DND-41 (cell line): ENCODE measurements around the gene THSD4.

Source experiments
- ATAC-seq: fragments of 200-7000 bp; cut with Tn5 transposase; 3 replicates; pipeline ENCODE4 v1.9.1; 2021; ENCODE audit warnings: low read depth; ENCODE audit not compliant: insufficient read depth
- DNase-seq: peaks from one replicate; pipeline ENCODE4 v3.0.0-alpha.2; 2020
- H2AFZ ChIP-seq: 2 replicates; pipeline ENCODE4 v1.6.0; 2012; ENCODE audit warnings: low read depth, low read length
- H3K27ac ChIP-seq: 2 replicates; pipeline ENCODE4 v1.5.1; 2012; ENCODE audit warnings: low read length, inconsistent platforms
- H3K27me3 ChIP-seq: fragments of 200-600 bp; sonication (generic); 2 replicates; pipeline ENCODE4 v1.6.0; 2012; ENCODE audit warnings: low read length, mild to moderate bottlenecking, inconsistent platforms; ENCODE audit not compliant: insufficient read depth, poor library complexity
- H3K36me3 ChIP-seq: 2 replicates; pipeline ENCODE4 v1.5.1; 2012; ENCODE audit warnings: low read length, inconsistent platforms; ENCODE audit not compliant: insufficient read depth
- H3K4me1 ChIP-seq: 2 replicates; pipeline ENCODE4 v1.5.1; 2012; ENCODE audit warnings: mild to moderate bottlenecking, low read length; ENCODE audit not compliant: insufficient read depth
- H3K4me2 ChIP-seq: 2 replicates; pipeline ENCODE4 v1.6.0; 2012; ENCODE audit warnings: mild to moderate bottlenecking, moderate library complexity, low read length, inconsistent platforms; ENCODE audit not compliant: insufficient read depth
- H3K4me3 ChIP-seq, 2 experiments: fragments of 200-600 bp in 1 of 2; shearing (Covaris generic) in 1 of 2; 2 replicates each; pipeline ENCODE4 v1.5.1; 2012 to 2016; ENCODE audit warnings: inconsistent platforms in 2 of 2, low read length in 2 of 2, mild to moderate bottlenecking in 2 of 2, low read depth in 1 of 2, moderate library complexity in 1 of 2
- H3K79me2 ChIP-seq: 2 replicates; pipeline ENCODE4 v1.6.0; 2012; ENCODE audit warnings: low read length, inconsistent platforms; ENCODE audit not compliant: insufficient read depth
- H3K9ac ChIP-seq: 2 replicates; pipeline ENCODE4 v1.6.0; 2012; ENCODE audit warnings: low read depth, mild to moderate bottlenecking, inconsistent platforms, low read length, moderate library complexity
- H3K9me3 ChIP-seq: 2 replicates; pipeline ENCODE4 v1.5.1; 2012; ENCODE audit warnings: low read length, moderate library complexity, mild to moderate bottlenecking, inconsistent platforms; ENCODE audit not compliant: insufficient read depth, severe bottlenecking
- H4K20me1 ChIP-seq: 2 replicates; pipeline ENCODE4 v1.6.0; 2012; ENCODE audit warnings: low read length; ENCODE audit not compliant: insufficient read depth
- CTCF ChIP-seq: IDR thresholded peaks from 2 replicates; pipeline ENCODE4 v1.5.1; 2012; ENCODE audit warnings: borderline replicate concordance, low read length, moderate library complexity, mild to moderate bottlenecking; ENCODE audit not compliant: poor library complexity, severe bottlenecking; ENCODE audit errors: extremely low read depth
- EZH2 ChIP-seq: IDR thresholded peaks from 3 replicates; pipeline ENCODE4 v1.6.1; 2012; ENCODE audit warnings: borderline replicate concordance, low read depth, mild to moderate bottlenecking, moderate library complexity, low read length, inconsistent platforms; ENCODE audit not compliant: severe bottlenecking

THSD4 gene

GRCh38 chr15:71114066-71114680 is 1.1 kb upstream of the THSD4 start:
- peaks cover 2% of the 10 kb centered on the region for H3K27me3 ChIP-seq
- no peak overlapping the region for H3K4me3 ChIP-seq
- H3K4me2 ChIP-seq: no peak overlapping the region
- no peak overlapping the region for H2AFZ ChIP-seq
- no peaks in the 10 kb centered on the region for H4K20me1 ChIP-seq
- no peaks in the 10 kb centered on the region for H3K36me3 ChIP-seq
- no peak overlapping the region for H3K9ac ChIP-seq
- no peak for ATAC-seq
- DNase-seq: no peak
- no peaks in the 10 kb centered on the region for H3K4me1 ChIP-seq
- no peak overlapping the region for H3K27ac ChIP-seq
- H3K79me2 ChIP-seq: no peaks in the 10 kb centered on the region
- TF ChIP-seq CTCF: no peak
- H3K9me3 ChIP-seq: no peaks in the 10 kb centered on the region

- no peaks in the 10 kb centered on the region for H3K79me2 ChIP-seq
- H3K27ac ChIP-seq: no peak overlapping the region
- TF ChIP-seq CTCF (no peak), EZH2 (no peak)
- no peak overlapping the region for H3K9ac ChIP-seq
- peaks cover 2% of the 10 kb centered on the region for H3K27me3 ChIP-seq
- DNase-seq (no peak), ATAC-seq (no peak)
- H3K4me2 ChIP-seq: no peak overlapping the region
- no peaks in the 10 kb centered on the region for H4K20me1 ChIP-seq
- H3K4me1 ChIP-seq: no peaks in the 10 kb centered on the region
- no peak overlapping the region for H3K4me3 ChIP-seq
- no peaks in the 10 kb centered on the region for H3K36me3 ChIP-seq
- H2AFZ ChIP-seq: no peak overlapping the region
- no peaks in the 10 kb centered on the region for H3K9me3 ChIP-seq
These were observed 488 bp downstream of the THSD4 start for GRCh38 chr15:71115567-71116351.

GRCh38 chr15:71116366-71116765 is 1.1 kb downstream of the THSD4 start:
- ATAC-seq: no peak
- H4K20me1 ChIP-seq: no peaks in the 10 kb centered on the region
- H3K9me3 ChIP-seq: no peaks in the 10 kb centered on the region
- no peaks in the 10 kb centered on the region for H3K4me1 ChIP-seq
- H2AFZ ChIP-seq: no peak overlapping the region
- no peaks in the 10 kb centered on the region for H3K79me2 ChIP-seq
- H3K4me3 ChIP-seq: no peak overlapping the region
- H3K27ac ChIP-seq: no peak overlapping the region
- no peak for DNase-seq
- no peaks in the 10 kb centered on the region for H3K36me3 ChIP-seq
- H3K4me2 ChIP-seq: no peak overlapping the region
- TF ChIP-seq CTCF: no peak
- no peak for TF ChIP-seq EZH2
- H3K27me3 ChIP-seq: peaks cover 2% of the 10 kb centered on the region
- H3K9ac ChIP-seq: no peak overlapping the region
